SK-N-SH (cell line): ENCODE data around the gene ME3. TPM values are rescaled to one million over a fixed set of nuclear protein-coding genes. Genes with fewer than 3 reads are reported as not detected.

Experiments used
- CTCF ChIA-PET: fragments of 300-600, 350-600 bp; formaldehyde crosslinking; extraction: SDS; loops from one replicate; lab custom pipeline; 2021; lab: Yijun Ruan, JAX
- POLR2A ChIA-PET: fragments of 350-600 bp; sonication (Branson Sonifier 250); formaldehyde crosslinking; extraction: SDS; loops from one replicate; lab custom pipeline; 2020; ENCODE audit warnings: antibody characterized with exemption, inconsistent platforms; lab: Yijun Ruan, JAX
- DNase-seq: peaks from one replicate; pipeline ENCODE4 v3.0.0; 2012
- H2AFZ ChIP-seq: fragments of 200-600 bp; sonication (generic); 2 replicates; pipeline ENCODE4 v1.8.1; 2016; ENCODE audit warnings: antibody characterized with exemption, mild to moderate bottlenecking, low read depth
- H3F3A ChIP-seq: fragments of 200-600 bp; sonication (generic); replicated peaks from 2 replicates; pipeline ENCODE3; 2016; ENCODE audit warnings: antibody characterized with exemption, mild to moderate bottlenecking; ENCODE audit not compliant: insufficient read depth
- H3K27ac ChIP-seq, 2 experiments: fragments of 200-500 bp in 1 of 2; fragments of 200-600 bp in 1 of 2; sonication (Bioruptor generic) in 1 of 2; sonication (generic), shearing (Covaris generic) in 1 of 2; 2 replicates each; pipeline versions ENCODE4 v1.5.1 to v1.6.1; 2014 to 2016; ENCODE audit warnings: low read depth in 2 of 2, inconsistent platforms in 1 of 2, low read length in 1 of 2, mild to moderate bottlenecking in 1 of 2, mixed read lengths in 1 of 2
- H3K27me3 ChIP-seq: fragments of 200-600 bp; sonication (generic), shearing (Covaris generic); 2 replicates; pipeline ENCODE4 v1.6.1; 2016; ENCODE audit warnings: mixed run types; ENCODE audit not compliant: insufficient read depth
- H3K36me3 ChIP-seq, 2 experiments: fragments of 200-500 bp in 1 of 2; fragments of 200-600 bp in 1 of 2; sonication (Bioruptor generic) in 1 of 2; sonication (generic) in 1 of 2; replicated peaks in 1 of 2; 2 replicates each; pipeline versions ENCODE3 to v1.5.1; 2014 to 2016; ENCODE audit warnings: low read length in 1 of 2, mild to moderate bottlenecking in 1 of 2; ENCODE audit not compliant: insufficient read depth in 2 of 2, control insufficient read depth in 1 of 2
- H3K4me1 ChIP-seq, 2 experiments: fragments of 200-500 bp in 1 of 2; fragments of 200-600 bp in 1 of 2; sonication (Bioruptor generic) in 1 of 2; sonication (generic), shearing (Covaris generic) in 1 of 2; 2 replicates each; pipeline versions ENCODE4 v1.5.1 to v1.6.1; 2014 to 2016; ENCODE audit warnings: low read depth in 1 of 2, low read length in 1 of 2, mixed run types in 1 of 2; ENCODE audit not compliant: insufficient read depth in 2 of 2, control insufficient read depth in 1 of 2
- H3K4me2 ChIP-seq: fragments of 200-600 bp; sonication (generic), shearing (Covaris generic); 2 replicates; pipeline ENCODE4 v1.6.1; 2017; ENCODE audit warnings: mixed run types
- H3K4me3 ChIP-seq, 2 experiments: fragments of 200-500 bp in 1 of 2; fragments of 200-600 bp in 1 of 2; sonication (Bioruptor generic) in 1 of 2; sonication (generic), shearing (Covaris generic) in 1 of 2; 2 replicates each; pipeline versions ENCODE4 v1.5.1 to v1.8.1; 2014 to 2016; ENCODE audit warnings: low read depth in 2 of 2, inconsistent platforms in 1 of 2, low read length in 1 of 2, mild to moderate bottlenecking in 1 of 2, mixed read lengths in 1 of 2, moderate library complexity in 1 of 2
- H3K79me2 ChIP-seq: fragments of 200-600 bp; sonication (generic); 2 replicates; pipeline ENCODE4 v1.8.1; 2017; ENCODE audit warnings: mild to moderate bottlenecking; ENCODE audit not compliant: insufficient read depth
- H3K9ac ChIP-seq: fragments of 200-600 bp; sonication (generic); 2 replicates; pipeline ENCODE4 v1.6.1; 2017; ENCODE audit warnings: mixed run types
- H3K9me2 ChIP-seq: fragments of 200-600 bp; sonication (generic); 2 replicates; pipeline ENCODE4 v1.6.1; 2017; ENCODE audit warnings: mixed run types
- H3K9me3 ChIP-seq: fragments of 200-600 bp; sonication (generic); 2 replicates; pipeline ENCODE4 v1.6.1; 2017; ENCODE audit warnings: mixed run types, mild to moderate bottlenecking, moderate library complexity
- H4K20me1 ChIP-seq: fragments of 200-600 bp; sonication (generic); 2 replicates; pipeline ENCODE4 v1.6.1; 2017; ENCODE audit warnings: mild to moderate bottlenecking, mixed run types; ENCODE audit not compliant: insufficient read depth
- CHD2 ChIP-seq: fragments of 150-350 bp; IDR thresholded peaks from 2 replicates; pipeline ENCODE4 v1.6.1; 2018; ENCODE audit warnings: low read length; ENCODE audit not compliant: partially characterized antibody
- EZH2phosphoT487 ChIP-seq: fragments of 200-600 bp; sonication (generic); IDR thresholded peaks from 2 replicates; pipeline ENCODE4 v1.6.1; 2017; ENCODE audit warnings: low read depth, mixed run types, mild to moderate bottlenecking, antibody characterized with exemption, moderate library complexity, borderline replicate concordance
- FOXM1 ChIP-seq: IDR thresholded peaks from 2 replicates; pipeline ENCODE4 v1.4.0; 2012; ENCODE audit warnings: low read depth, mild to moderate bottlenecking
- GABPA ChIP-seq: IDR thresholded peaks from 2 replicates; pipeline ENCODE4 v1.4.0; 2012; ENCODE audit warnings: low read depth, mild to moderate bottlenecking
- JUND ChIP-seq: IDR thresholded peaks from 2 replicates; pipeline ENCODE4 v1.4.0; 2012
- MXI1 ChIP-seq: IDR thresholded peaks from 2 replicates; pipeline ENCODE4 v1.6.1; 2012; ENCODE audit warnings: mild to moderate bottlenecking, low read depth, low read length, improper control_type of control experiment
- NFIC ChIP-seq: IDR thresholded peaks from 2 replicates; pipeline ENCODE4 v1.4.0; 2012; ENCODE audit warnings: borderline replicate concordance
- POLR2AphosphoS5 ChIP-seq: IDR thresholded peaks from 2 replicates; pipeline ENCODE4 v1.6.1; 2012; ENCODE audit warnings: low read depth, low read length
- RAD21 ChIP-seq: IDR thresholded peaks from 2 replicates; pipeline ENCODE4 v1.6.1; 2012; ENCODE audit warnings: mild to moderate bottlenecking, low read length
- RCOR1 ChIP-seq: fragments of 150-350 bp; IDR thresholded peaks from 2 replicates; pipeline ENCODE4 v1.6.1; 2017; ENCODE audit warnings: antibody characterized with exemption, low read length
- REST ChIP-seq: IDR thresholded peaks from 2 replicates; pipeline ENCODE4 v1.6.1; 2012; ENCODE audit warnings: mild to moderate bottlenecking, low read depth, low read length, moderate library complexity
- RFX5 ChIP-seq: IDR thresholded peaks from 2 replicates; pipeline ENCODE4 v1.6.1; 2012; ENCODE audit warnings: mild to moderate bottlenecking, improper control_type of control experiment, low read length
- RXRA ChIP-seq: IDR thresholded peaks from 2 replicates; pipeline ENCODE4 v1.4.0; 2012; ENCODE audit warnings: low read depth, mild to moderate bottlenecking, borderline replicate concordance
- SMC3 ChIP-seq: IDR thresholded peaks from 2 replicates; pipeline ENCODE4 v1.6.1; 2012; ENCODE audit warnings: low read depth, low read length, improper control_type of control experiment
- YY1 ChIP-seq: IDR thresholded peaks from 2 replicates; pipeline ENCODE4 v1.4.0; 2012; ENCODE audit warnings: low read depth, mild to moderate bottlenecking
- WGBS: methylation state at CpG from one replicate; pipeline ENCODE4 v1.1.6; 2017; ENCODE audit warnings: low lambda C conversion rate; 5-methylcytosine and 5-hydroxymethylcytosine counted together
- polyA plus RNA-seq, 3 experiments: library from polyadenylated mRNA; depleted of rRNA; stranded (reverse); fragments of >200 nt; gene quantifications; 2 replicates each; pipeline ENCODE4 v1.2.3, GENCODE V29; 2012
- TF ChIP-seq, protein P1 (sequence below): IDR thresholded peaks from 2 replicates; pipeline ENCODE4 v1.4.0; 2012; ENCODE audit warnings: low read depth, borderline replicate concordance
- TF ChIP-seq, protein P2 (sequence below): IDR thresholded peaks from 2 replicates; pipeline ENCODE4; 2012

ME3 gene
- polyA plus RNA-seq, 1 of the 3 experiments (the other 2 are of a cell fraction), result 22.0 TPM

DNA sequence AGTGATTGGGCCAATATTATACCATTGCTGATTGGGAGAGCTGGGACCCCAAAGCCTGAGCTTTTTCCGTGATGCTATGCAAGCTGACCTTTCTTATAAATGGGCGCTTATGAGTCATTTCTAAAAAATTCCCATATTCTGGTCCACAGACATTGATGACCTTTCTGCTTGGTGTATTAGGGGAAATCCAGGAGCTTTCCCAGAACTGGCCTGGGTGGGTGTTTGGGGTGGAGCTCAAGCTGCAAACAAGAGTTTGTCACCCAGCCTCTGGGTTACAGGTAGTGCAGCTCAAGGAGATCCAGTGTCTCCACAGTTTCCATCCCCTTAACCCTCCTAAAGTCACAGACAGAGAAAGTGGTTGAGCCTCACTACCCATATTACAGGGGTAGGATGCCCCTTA is 230.0 kb downstream of the ME3 start:
- no peak for DNase-seq
- H3K27me3 ChIP-seq, result no peaks in the 10 kb centered on the region
- 74% methylated on average over 2 of the region's 2 CpGs for WGBS
- POLR2A ChIA-PET, result no interaction called here
- H3K4me1 ChIP-seq, result peaks cover 0 to 17% of the 10 kb centered on the region in 2 experiments; a peak in 2 of 4 replicates
- H3K36me3 ChIP-seq, result peaks cover 0 to 2% of the 10 kb centered on the region in 2 experiments
- H3F3A ChIP-seq, result peaks cover 12% of the 10 kb centered on the region
- H4K20me1 ChIP-seq, result no peaks in the 10 kb centered on the region
- H3K27ac ChIP-seq, result no peak overlapping the region
- H3K9me3 ChIP-seq, result no peaks in the 10 kb centered on the region
- H3K4me2 ChIP-seq, result no peak overlapping the region
- H3K79me2 ChIP-seq, result no peaks in the 10 kb centered on the region
- CTCF ChIA-PET, result interaction anchor here (1.7 to 1.8 kb wide), 2 partner anchors 13 to 14 kb away, joined by 5 read pairs; no protein-coding TSS in a partner anchor
- no peak overlapping the region for H3K4me3 ChIP-seq
- no peaks in the 10 kb centered on the region for H3K9me2 ChIP-seq
- TF ChIP-seq, protein P1, sequence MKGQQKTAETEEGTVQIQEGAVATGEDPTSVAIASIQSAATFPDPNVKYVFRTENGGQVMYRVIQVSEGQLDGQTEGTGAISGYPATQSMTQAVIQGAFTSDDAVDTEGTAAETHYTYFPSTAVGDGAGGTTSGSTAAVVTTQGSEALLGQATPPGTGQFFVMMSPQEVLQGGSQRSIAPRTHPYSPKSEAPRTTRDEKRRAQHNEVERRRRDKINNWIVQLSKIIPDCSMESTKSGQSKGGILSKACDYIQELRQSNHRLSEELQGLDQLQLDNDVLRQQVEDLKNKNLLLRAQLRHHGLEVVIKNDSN, result no peak
- TF ChIP-seq EZH2phosphoT487 (no peak), MXI1 (no peak), RFX5 (no peak), JUND (no peak), RCOR1 (no peak), SMC3 (no peak), GABPA (no peak), CHD2 (no peak), YY1 (no peak), POLR2AphosphoS5 (no peak), RAD21 (no peak), RXRA (no peak)
- TF ChIP-seq, protein P2, sequence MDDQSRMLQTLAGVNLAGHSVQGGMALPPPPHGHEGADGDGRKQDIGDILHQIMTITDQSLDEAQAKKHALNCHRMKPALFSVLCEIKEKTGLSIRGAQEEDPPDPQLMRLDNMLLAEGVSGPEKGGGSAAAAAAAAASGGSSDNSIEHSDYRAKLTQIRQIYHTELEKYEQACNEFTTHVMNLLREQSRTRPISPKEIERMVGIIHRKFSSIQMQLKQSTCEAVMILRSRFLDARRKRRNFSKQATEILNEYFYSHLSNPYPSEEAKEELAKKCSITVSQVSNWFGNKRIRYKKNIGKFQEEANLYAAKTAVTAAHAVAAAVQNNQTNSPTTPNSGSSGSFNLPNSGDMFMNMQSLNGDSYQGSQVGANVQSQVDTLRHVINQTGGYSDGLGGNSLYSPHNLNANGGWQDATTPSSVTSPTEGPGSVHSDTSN, result no peak
- no peak overlapping the region for H2AFZ ChIP-seq
- no peak overlapping the region for H3K9ac ChIP-seq

DNA sequence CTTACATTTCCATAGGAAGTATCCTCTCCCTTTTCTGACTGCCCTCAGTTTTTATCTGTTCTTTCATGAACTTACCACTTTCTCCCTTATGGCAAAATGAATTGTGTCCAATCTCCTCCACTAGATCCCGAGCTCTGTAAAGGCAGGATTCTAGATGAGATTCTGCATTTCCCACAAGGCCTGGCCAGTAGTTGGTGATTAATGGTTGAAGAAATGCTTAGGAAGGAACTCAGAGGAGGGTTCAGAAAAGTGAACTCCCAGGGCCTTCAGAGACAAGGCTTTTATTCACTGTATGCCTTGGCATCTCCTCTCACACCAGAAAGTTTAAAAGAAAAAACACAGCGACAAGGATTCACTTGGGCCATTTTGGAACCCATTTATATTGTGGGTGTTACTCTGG is 231.6 kb downstream of the ME3 start:
- Histone ChIP-seq H3K27me3 (no peaks in the 10 kb centered on the region), H3K36me3 (peaks cover 0 to 2% of the 10 kb centered on the region in 2 experiments), H3K4me2 (no peak overlapping the region), H3K9me3 (no peaks in the 10 kb centered on the region), H3K9ac (no peak overlapping the region), H3K4me1 (peaks cover 0 to 17% of the 10 kb centered on the region in 2 experiments; a peak in 2 of 4 replicates), H3K4me3 (no peak overlapping the region), H3F3A (peaks cover 12% of the 10 kb centered on the region), H3K27ac (no peak overlapping the region), H4K20me1 (no peaks in the 10 kb centered on the region), H2AFZ (no peak overlapping the region), H3K9me2 (no peaks in the 10 kb centered on the region), H3K79me2 (no peaks in the 10 kb centered on the region)
- TF ChIP-seq REST, result no peak
- TF ChIP-seq, protein P1, result no peak
- TF ChIP-seq FOXM1, result no peak
- TF ChIP-seq NFIC, result no peak
- TF ChIP-seq YY1, result no peak
- 78% methylated on average over 2 of the region's 2 CpGs for WGBS
- ChIA-PET POLR2A (no interaction called here), CTCF (interaction anchor here (1.0 kb wide), 1 partner anchor 13 kb away, joined by 3 read pairs; no protein-coding TSS in a partner anchor)
- DNase-seq, result no peak
